Ishikawa (cell line): ENCODE measurements around the gene CIZ1.

Experiments
- CEBPB ChIP-seq: IDR thresholded peaks from 2 replicates; pipeline ENCODE4 v1.6.1; 2012
- CREB1 ChIP-seq: IDR thresholded peaks from 2 replicates; pipeline ENCODE4 v1.6.1; 2012; ENCODE audit warnings: low read depth
- EGR1 ChIP-seq: IDR thresholded peaks from 2 replicates; pipeline ENCODE4 v1.6.1; 2012
- EP300 ChIP-seq: IDR thresholded peaks from 2 replicates; pipeline ENCODE4 v1.6.1; 2012; ENCODE audit warnings: borderline replicate concordance
- FOXM1 ChIP-seq: IDR thresholded peaks from 2 replicates; pipeline ENCODE4 v1.6.1; 2012; ENCODE audit warnings: low read depth, borderline replicate concordance
- NFIC ChIP-seq: IDR thresholded peaks from 2 replicates; pipeline ENCODE4 v1.6.1; 2012
- RAD21 ChIP-seq: IDR thresholded peaks from 2 replicates; pipeline ENCODE4 v1.6.1; 2012; ENCODE audit warnings: low read depth
- TAF1 ChIP-seq: IDR thresholded peaks from 2 replicates; pipeline ENCODE4 v1.6.1; 2012; ENCODE audit warnings: low read depth, mild to moderate bottlenecking
- TCF12 ChIP-seq: IDR thresholded peaks from 2 replicates; pipeline ENCODE4 v1.6.1; 2012; ENCODE audit warnings: low read depth
- TEAD4 ChIP-seq: IDR thresholded peaks from 2 replicates; pipeline ENCODE4 v1.6.1; 2012
- YY1 ChIP-seq: IDR thresholded peaks from 2 replicates; pipeline ENCODE4 v1.6.1; 2012; ENCODE audit warnings: low read depth
- ZBTB7A ChIP-seq: IDR thresholded peaks from 2 replicates; pipeline ENCODE4 v1.6.1; 2012; ENCODE audit warnings: low read depth
- TF ChIP-seq, protein P1 (sequence below): IDR thresholded peaks from 2 replicates; pipeline ENCODE4 v1.6.1; 2012
- TF ChIP-seq, protein P2 (sequence below): IDR thresholded peaks from 2 replicates; pipeline ENCODE4 v1.6.1; 2012
- TF ChIP-seq, protein P3 (sequence below): IDR thresholded peaks from 2 replicates; pipeline ENCODE4 v1.6.1; 2012; ENCODE audit warnings: low read depth, mild to moderate bottlenecking

Gene CIZ1

DNA sequence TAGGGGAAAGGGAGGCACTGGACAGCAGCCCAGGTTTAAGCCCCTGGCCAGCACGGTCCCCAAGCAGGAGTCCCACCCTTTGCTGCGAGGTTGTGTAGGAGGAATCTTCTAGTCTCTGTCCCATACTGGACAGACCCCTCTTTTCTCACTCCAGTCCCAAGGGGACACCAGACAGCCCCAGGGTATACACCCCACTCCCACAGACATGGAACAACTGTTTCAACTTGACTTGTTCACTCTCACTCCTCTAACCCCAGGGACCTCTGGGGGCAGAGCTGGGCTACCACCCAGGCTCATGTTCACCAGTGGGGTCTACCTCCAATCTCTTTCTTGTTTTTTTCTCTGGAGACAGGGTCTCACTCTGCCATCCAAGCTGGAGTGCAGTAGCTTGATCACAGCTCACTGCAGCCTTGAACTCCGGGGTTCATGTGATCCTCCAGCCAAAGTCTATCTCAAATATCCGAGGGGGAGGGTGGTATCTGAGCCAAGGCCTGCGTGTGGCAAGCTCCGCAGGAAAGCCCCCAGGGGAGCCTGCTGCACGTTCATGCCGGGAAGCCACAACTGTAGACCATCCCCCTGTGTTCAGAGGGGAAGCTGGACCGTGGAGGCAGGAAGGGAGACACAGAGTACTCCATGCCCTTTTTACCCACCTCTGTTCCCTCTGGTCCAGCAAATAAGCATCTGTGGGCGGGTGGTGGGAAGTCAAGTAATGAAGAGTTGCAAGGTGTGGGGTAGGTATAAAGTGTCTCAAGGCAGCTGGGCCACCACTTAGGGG is 65.6 kb downstream of the CIZ1 start:
- TF ChIP-seq FOXM1: no peak
- no peak for TF ChIP-seq NFIC
- no peak for TF ChIP-seq EP300
- no peak for TF ChIP-seq CEBPB
- no peak for TF ChIP-seq TAF1
- TF ChIP-seq RAD21: no peak
- TF ChIP-seq, protein P1, sequence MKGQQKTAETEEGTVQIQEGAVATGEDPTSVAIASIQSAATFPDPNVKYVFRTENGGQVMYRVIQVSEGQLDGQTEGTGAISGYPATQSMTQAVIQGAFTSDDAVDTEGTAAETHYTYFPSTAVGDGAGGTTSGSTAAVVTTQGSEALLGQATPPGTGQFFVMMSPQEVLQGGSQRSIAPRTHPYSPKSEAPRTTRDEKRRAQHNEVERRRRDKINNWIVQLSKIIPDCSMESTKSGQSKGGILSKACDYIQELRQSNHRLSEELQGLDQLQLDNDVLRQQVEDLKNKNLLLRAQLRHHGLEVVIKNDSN: no peak
- TF ChIP-seq, protein P2, sequence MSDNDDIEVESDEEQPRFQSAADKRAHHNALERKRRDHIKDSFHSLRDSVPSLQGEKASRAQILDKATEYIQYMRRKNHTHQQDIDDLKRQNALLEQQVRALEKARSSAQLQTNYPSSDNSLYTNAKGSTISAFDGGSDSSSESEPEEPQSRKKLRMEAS: no peak
- no peak for TF ChIP-seq EGR1
- TF ChIP-seq, protein P3, sequence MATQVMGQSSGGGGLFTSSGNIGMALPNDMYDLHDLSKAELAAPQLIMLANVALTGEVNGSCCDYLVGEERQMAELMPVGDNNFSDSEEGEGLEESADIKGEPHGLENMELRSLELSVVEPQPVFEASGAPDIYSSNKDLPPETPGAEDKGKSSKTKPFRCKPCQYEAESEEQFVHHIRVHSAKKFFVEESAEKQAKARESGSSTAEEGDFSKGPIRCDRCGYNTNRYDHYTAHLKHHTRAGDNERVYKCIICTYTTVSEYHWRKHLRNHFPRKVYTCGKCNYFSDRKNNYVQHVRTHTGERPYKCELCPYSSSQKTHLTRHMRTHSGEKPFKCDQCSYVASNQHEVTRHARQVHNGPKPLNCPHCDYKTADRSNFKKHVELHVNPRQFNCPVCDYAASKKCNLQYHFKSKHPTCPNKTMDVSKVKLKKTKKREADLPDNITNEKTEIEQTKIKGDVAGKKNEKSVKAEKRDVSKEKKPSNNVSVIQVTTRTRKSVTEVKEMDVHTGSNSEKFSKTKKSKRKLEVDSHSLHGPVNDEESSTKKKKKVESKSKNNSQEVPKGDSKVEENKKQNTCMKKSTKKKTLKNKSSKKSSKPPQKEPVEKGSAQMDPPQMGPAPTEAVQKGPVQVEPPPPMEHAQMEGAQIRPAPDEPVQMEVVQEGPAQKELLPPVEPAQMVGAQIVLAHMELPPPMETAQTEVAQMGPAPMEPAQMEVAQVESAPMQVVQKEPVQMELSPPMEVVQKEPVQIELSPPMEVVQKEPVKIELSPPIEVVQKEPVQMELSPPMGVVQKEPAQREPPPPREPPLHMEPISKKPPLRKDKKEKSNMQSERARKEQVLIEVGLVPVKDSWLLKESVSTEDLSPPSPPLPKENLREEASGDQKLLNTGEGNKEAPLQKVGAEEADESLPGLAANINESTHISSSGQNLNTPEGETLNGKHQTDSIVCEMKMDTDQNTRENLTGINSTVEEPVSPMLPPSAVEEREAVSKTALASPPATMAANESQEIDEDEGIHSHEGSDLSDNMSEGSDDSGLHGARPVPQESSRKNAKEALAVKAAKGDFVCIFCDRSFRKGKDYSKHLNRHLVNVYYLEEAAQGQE: no peak
- no peak for TF ChIP-seq YY1

DNA sequence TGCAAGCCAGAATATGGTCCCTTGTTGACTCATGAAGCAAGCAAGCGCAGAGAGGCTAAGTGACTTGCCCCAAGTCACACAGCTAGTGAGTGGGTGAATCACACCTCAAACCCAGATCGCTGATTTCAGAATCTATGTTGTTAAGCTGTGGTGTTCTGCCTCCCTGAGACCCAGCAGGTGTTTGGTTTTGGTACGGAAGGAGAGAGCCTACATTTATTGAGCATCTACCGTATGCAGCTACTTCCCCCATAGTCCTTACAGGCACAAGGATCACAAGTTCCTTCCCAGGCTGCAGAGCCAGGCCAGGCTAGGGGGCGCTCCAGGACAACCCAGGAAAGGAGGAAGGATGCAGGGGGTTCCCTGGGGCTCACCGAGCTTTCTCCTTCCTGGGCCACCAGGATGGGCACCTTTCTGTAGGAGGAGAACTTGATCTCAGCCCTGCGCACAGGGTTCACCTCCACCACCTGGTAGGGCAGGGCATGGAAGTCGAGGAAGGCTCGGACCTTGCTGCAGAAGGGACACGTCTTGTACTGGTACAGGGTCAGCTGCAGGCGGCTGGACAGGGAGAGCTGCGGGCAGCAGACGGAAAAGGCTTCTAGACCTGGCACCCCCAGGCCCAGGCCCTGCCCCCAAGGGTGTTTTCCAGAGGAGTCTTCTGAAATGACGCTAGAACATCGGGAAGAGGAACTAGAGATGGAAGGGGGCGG is 66.3 kb downstream of the CIZ1 start:
- no peak for TF ChIP-seq TAF1
- peak; percentile 65 for TF ChIP-seq RAD21

DNA sequence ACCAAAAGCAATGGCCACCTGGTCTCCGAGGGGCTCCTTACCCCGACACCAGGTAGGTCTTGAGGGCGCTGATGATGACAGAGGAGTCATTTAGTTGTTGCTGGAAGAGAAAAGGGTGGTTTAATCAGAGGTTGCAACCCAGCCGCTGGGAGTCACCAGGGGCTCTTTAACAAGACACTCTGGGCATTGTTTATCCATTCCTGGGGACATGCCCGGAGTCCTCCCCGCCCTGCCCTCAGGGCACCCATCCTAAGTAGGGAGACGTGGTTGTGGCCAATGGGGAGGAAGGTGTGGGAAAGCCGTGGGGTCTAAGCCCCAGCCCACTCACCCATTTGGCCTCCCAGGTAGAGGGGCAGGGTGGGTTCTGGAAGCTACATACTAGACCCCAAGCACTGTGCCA is 66.9 kb downstream of the CIZ1 start:
- TF ChIP-seq EGR1 (no peak), TEAD4 (no peak), TCF12 (no peak), YY1 (no peak), NFIC (no peak)
- TF ChIP-seq, protein P3: no peak

DNA sequence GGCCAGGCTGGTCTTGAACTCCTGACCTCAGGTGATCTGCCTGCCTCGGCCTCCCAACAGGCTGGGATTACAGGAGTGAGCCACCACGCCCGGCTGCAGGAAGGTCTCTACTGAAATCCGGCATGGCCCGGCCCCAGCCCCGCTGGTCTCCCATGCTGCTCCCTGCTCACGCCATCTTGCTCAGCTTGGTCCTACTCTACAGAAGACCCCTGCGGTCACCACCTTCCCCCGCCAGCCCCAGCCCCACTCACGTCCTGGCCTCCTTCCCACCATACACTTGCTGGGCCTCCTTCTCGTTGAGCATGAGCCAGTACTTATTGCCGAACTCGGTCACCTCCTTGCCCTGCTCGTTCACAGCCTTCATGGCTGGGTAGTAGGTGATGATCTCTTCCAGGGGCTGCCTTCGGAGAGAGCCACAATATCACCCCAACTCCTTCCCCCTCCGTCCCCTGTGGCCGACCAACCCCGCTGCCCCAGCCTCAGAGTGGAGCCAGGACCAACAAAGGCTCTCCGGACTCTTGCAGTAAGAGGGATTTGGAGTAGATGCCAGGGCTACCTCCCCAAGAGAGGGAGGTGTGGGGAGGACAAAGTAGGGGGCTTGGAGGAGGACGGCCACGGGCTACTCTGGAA is 67.8 kb downstream of the CIZ1 start:
- TF ChIP-seq ZBTB7A: no peak
- no peak for TF ChIP-seq TCF12
- TF ChIP-seq, protein P2: no peak
- no peak for TF ChIP-seq EGR1
- TF ChIP-seq TAF1: no peak
- TF ChIP-seq NFIC: no peak
- TF ChIP-seq RAD21: no peak
- TF ChIP-seq, protein P1: no peak
- TF ChIP-seq YY1: no peak
- TF ChIP-seq, protein P3: no peak
- TF ChIP-seq TEAD4: no peak
- no peak for TF ChIP-seq EP300
- TF ChIP-seq FOXM1: no peak
- no peak for TF ChIP-seq CEBPB
- no peak for TF ChIP-seq CREB1
